Gastrocnemius medialis (tissue), 4 donors: ENCODE measurements around the gene NFIA. TPM values are rescaled to one million over a fixed set of nuclear protein-coding genes. Genes with fewer than 3 reads are reported as not detected.

Source experiments
- ATAC-seq, 2 donors: fragments of 150-250 bp; one replicate each; pipeline ENCODE4 v1.9.1; 2016
- DNase-seq, 2 donors: peaks; one replicate each; pipeline ENCODE4 v3.0.0-alpha.2; 2019
- H3K27ac ChIP-seq, 4 donors: fragments of 200-600 bp; sonication (generic); 1 replicate in 1 of 4; 2 replicates in 3 of 4; pipeline ENCODE4 v1.5.1; 2016 to 2018; ENCODE audit warnings: mild to moderate bottlenecking in 2 of 4, moderate library complexity in 1 of 4
- H3K27me3 ChIP-seq, 3 donors: fragments of 200-600 bp; sonication (generic) in 2 of 3; 1 replicate in 1 of 3; 2 replicates in 2 of 3; pipeline versions ENCODE4 v1.5.1 to v1.6.0; 2016 to 2019; ENCODE audit warnings: mild to moderate bottlenecking in 1 of 3, moderate library complexity in 1 of 3
- H3K36me3 ChIP-seq, 2 donors: fragments of 200-600 bp; sonication (generic) in 1 of 2; one replicate each; pipeline ENCODE4 v1.5.1; 2017 to 2018
- H3K4me1 ChIP-seq, 2 donors: fragments of 200-600 bp; sonication (generic) in 1 of 2; one replicate each; pipeline ENCODE4 v1.5.1; 2016 to 2017; ENCODE audit warnings: mild to moderate bottlenecking in 2 of 2
- H3K4me3 ChIP-seq, 4 donors: fragments of 200-600 bp; sonication (generic) in 3 of 4; 1 replicate in 1 of 4; 2 replicates in 3 of 4; pipeline ENCODE4 v1.5.1; 2016 to 2019; ENCODE audit warnings: mild to moderate bottlenecking in 2 of 4
- H3K9me3 ChIP-seq, 3 donors: fragments of 200-600 bp; sonication (generic) in 2 of 3; 1 replicate in 1 of 3; 2 replicates in 2 of 3; pipeline ENCODE4 v1.5.1; 2016 to 2019
- CTCF ChIP-seq, 5 experiments: fragments of 450-650 bp in 3 of 5; fragments of 200-600 bp in 2 of 5; sonication (generic) in 2 of 5; IDR thresholded peaks in 4 of 5; conservative IDR thresholded peaks in 1 of 5; 1 replicate in 4 of 5; 2 replicates in 1 of 5; pipeline ENCODE4 v1.5.1; 2016 to 2019; ENCODE audit warnings: antibody characterized with exemption in 5 of 5, mild to moderate bottlenecking in 3 of 5, moderate library complexity in 3 of 5
- POLR2A ChIP-seq, 2 donors: fragments of 450-650 bp; IDR thresholded peaks; one replicate each; pipeline ENCODE4 v1.6.1; 2017; ENCODE audit warnings: antibody characterized with exemption in 2 of 2, mild to moderate bottlenecking in 2 of 2, moderate library complexity in 2 of 2
- in situ Hi-C, 4 donors: fragments of 200-750 bp; cut with MboI; loops; one replicate each; pipeline versions ENCODE4 v1.15.0 to v1.8.0; 2017; ENCODE audit warnings: low sequenced_read_pairs in 4 of 4
- intact Hi-C: fragments of 100-400 bp; cut with DNase I; formaldehyde crosslinking; loops from one replicate; pipeline ENCODE4 v1.15.1; 2023; ENCODE audit warnings: low total_unique reads
- total RNA-seq, 4 donors: library from RNA; depleted of rRNA; stranded (reverse); fragments of >200 nt; gene quantifications; one replicate each; pipeline versions ENCODE4 v1.1.0 to v1.2.3, GENCODE V29; 2016

Gene NFIA
- total RNA-seq, 4 donors from 2014 or later, result 12.9 to 27.0 (median 26.6) TPM

GRCh38 chr1:61046434-61046833, 35.9 kb upstream of the NFIA start:
- ATAC-seq (no peak), DNase-seq (no peak)
- TF ChIP-seq CTCF (IDR thresholded peaks at IDR 0.05 in 4 of 5, conservative IDR thresholded peaks at IDR 0.05 in 1 of 5), result no peak
- Histone ChIP-seq H3K36me3 (no peaks in the 10 kb centered on the region), H3K27ac (no peak overlapping the region), H3K27me3 (no peaks in the 10 kb centered on the region), H3K4me1 (peaks cover 3 to 4% of the 10 kb centered on the region in 2 donors), H3K4me3 (no peak overlapping the region), H3K9me3 (no peaks in the 10 kb centered on the region)
- intact Hi-C loops, result no loop called here
- in situ Hi-C loops, result loop anchor here (5.0 to 25.0 kb wide), 10 partner anchors 401 to 1084 kb away; no protein-coding TSS in a partner anchor

GRCh38 chr1:61047061-61047460, 35.3 kb upstream of the NFIA start:
- Histone ChIP-seq H3K9me3 (no peaks in the 10 kb centered on the region), H3K27ac (no peak overlapping the region), H3K27me3 (no peaks in the 10 kb centered on the region), H3K4me3 (no peak overlapping the region), H3K4me1 (peaks cover 4% of the 10 kb centered on the region in 2 donors), H3K36me3 (no peaks in the 10 kb centered on the region)
- no peak for DNase-seq
- no peak for ATAC-seq
- intact Hi-C loops, result no loop called here
- in situ Hi-C loops, result loop anchor here (5.0 to 25.0 kb wide), 10 partner anchors 400 to 1085 kb away; no protein-coding TSS in a partner anchor
- TF ChIP-seq POLR2A (IDR thresholded peaks at IDR 0.05), result no peak
- no peak for TF ChIP-seq CTCF (IDR thresholded peaks at IDR 0.05 in 4 of 5, conservative IDR thresholded peaks at IDR 0.05 in 1 of 5)

GRCh38 chr1:61049850-61050540, 32.4 kb upstream of the NFIA start:
- H3K4me1 ChIP-seq, result peaks cover 22 to 28% of the 10 kb centered on the region in 2 donors
- intact Hi-C loops (loop anchor here (1.0 to 5.0 kb wide), 6 partner anchors 71 to 677 kb away; partner anchors contain the start of gene TM2D1), in situ Hi-C loops (loop anchor here (5.0 to 25.0 kb wide), 15 partner anchors 187 to 1088 kb away; no protein-coding TSS in a partner anchor)
- no peaks in the 10 kb centered on the region for H3K27me3 ChIP-seq
- H3K27ac ChIP-seq, result peak overlapping the region; percentile 92 to 100 (median 96)
- TF ChIP-seq POLR2A (IDR thresholded peaks at IDR 0.05) (peak in 1 of 2 donors; percentile 54), CTCF (IDR thresholded peaks at IDR 0.05 in 4 of 5, conservative IDR thresholded peaks at IDR 0.05 in 1 of 5) (peak; percentile 94 to 99 (median 97))
- peak overlapping the region; percentile 75 to 99 (median 96) for H3K4me3 ChIP-seq
- ATAC-seq (peak; percentile 66 to 70), DNase-seq (peak; percentile 87 to 95)
- no peaks in the 10 kb centered on the region for H3K36me3 ChIP-seq
- no peaks in the 10 kb centered on the region for H3K9me3 ChIP-seq

GRCh38 chr1:61050541-61051442, 31.6 kb upstream of the NFIA start:
- in situ Hi-C loops, result loop anchor here (5.0 to 25.0 kb wide), 5 partner anchors 187 to 294 kb away; no protein-coding TSS in a partner anchor
- H3K4me3 ChIP-seq, result peak overlapping the region; percentile 75 to 99 (median 96)
- no peaks in the 10 kb centered on the region for H3K36me3 ChIP-seq
- DNase-seq (peak in 1 of 2 donors; percentile 57), ATAC-seq (peak; percentile 57 to 59)
- peak overlapping the region; percentile 92 to 100 (median 96) for H3K27ac ChIP-seq
- H3K27me3 ChIP-seq, result no peaks in the 10 kb centered on the region
- peaks cover 25 to 36% of the 10 kb centered on the region in 2 donors for H3K4me1 ChIP-seq
- TF ChIP-seq POLR2A (IDR thresholded peaks at IDR 0.05) (peak; percentile 3 to 63), CTCF (IDR thresholded peaks at IDR 0.05 in 4 of 5, conservative IDR thresholded peaks at IDR 0.05 in 1 of 5) (no peak)
- intact Hi-C loops, result loop anchor here (1.0 to 5.0 kb wide), 6 partner anchors 70 to 677 kb away; partner anchors contain the start of gene TM2D1
- H3K9me3 ChIP-seq, result no peaks in the 10 kb centered on the region
